HK-2 (cell line): ENCODE measurements around the gene SLC19A1.
"Not testable (repeated sequence)": the region's sequence is repeated elsewhere in the genome, so short reads cannot be mapped to it uniquely, and the experiment has no call there.

ENCODE experiments used
- DNase-seq: peaks from one replicate; pipeline ENCODE4 v3.0.0-alpha.2; 2018; ENCODE audit not compliant: unreplicated experiment

The SLC19A1 gene

GRCh38 chr21:45576838-45577737 is 34.8 kb upstream of the SLC19A1 start:
- DNase-seq, result no peak

GRCh38 chr21:45575993-45576837 is 34.0 kb upstream of the SLC19A1 start:
- no peak for DNase-seq

DNA sequence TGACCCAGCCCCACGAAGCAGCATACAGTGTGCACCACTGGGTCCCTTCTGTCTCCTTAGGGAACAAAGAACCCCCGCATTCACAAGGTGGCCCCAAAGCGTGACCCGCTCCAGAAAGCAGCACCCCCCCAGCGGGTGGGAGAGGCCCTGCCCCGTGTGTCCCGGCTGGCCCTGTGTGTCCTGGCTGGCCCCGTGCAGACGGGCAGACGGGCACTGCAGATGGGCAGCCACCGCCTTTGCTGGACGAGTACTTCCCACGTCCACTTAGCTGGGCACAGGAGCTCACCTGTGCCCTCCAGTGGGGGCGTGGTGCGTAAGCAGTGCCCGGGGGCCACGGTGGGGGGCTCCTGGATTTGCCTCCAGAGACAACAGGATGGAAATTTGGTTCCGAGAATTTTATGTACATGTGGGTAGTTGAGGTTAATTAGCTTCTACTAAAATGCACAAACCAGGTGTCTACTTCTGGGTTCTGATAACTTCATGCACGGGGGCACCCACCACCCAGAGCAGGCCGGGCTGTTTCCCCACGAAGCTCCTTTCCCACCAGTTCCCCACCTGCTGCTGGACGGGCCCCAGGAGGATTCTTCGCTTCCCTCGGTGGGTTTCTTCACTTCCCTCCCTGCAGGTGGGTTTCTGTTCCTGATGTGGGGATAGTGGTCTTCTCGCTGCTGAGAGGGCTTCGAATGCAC is 33.2 kb upstream of the SLC19A1 start:
- no peak for DNase-seq

DNA sequence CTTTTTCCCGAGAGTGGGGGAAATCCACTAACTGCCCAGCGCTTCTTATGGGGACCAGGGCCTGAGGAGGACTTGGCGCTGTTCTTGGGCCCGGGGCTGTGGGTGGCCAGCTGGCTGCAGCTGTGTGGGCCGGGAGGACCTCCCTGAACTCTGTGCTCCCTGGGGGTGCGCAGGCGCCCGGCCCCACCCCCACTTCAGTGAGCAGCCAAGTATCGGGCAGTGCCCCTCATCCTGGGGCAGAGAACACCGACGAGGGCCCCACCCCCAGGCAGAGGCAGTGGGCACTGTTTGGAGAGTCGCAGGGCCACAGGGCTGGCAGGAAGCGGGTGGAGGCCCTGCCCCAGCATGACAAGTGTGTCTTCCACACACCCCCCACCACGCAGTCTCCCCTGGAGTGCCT is 32.5 kb upstream of the SLC19A1 start:
- no peak for DNase-seq

DNA sequence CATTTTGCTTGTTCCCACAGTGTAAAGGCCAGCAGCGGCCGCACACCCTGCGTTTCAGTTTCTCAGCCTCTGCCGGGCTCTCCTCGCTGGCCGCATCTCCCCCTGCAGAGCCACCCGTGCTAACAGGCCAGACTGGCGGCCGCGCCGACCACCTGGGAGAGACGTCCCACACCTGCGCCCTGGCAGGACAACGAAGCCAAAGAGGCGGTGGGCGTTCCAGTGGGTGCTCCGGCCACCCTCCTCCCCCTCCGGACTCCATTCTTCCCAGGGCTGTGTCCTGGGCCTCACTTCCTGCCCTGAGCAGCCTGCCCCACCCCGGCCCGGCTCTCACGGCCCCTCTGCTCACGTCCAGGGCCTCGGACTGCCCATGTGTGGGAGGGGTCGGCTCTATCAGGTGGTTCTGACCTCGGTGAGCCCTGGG is 31.9 kb upstream of the SLC19A1 start:
- DNase-seq, result no peak

DNA sequence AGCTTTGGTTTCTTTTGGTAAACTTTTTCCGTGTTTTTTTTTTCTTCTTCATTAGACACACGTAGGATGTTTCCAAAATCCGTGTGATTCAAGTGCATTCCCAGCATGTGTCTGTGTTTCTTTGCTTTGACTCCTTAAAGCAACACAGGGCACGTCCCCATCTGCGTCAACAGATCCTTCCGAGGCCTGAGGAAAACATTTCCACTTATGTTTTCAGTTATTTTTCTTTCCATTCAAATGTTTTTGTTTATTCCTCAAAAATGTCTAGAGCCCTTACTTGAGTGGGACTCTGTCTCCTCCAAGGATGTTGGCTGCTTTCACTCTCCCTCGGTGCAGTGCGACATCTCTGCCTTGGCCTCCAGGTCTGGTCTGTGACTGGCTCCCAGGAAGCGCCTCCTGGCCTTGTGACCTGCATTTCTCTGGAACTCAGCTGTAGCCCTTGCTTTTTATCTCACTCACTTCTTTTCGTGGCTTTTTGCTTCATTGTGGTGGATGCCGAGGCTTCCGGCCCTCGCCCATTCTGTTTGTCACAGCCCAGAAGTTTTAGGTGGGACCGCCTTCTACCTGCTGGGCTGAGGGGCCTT is 31.3 kb upstream of the SLC19A1 start:
- DNase-seq, result no peak

GRCh38 chr21:45572783-45573451 is 30.7 kb upstream of the SLC19A1 start:
- no peak for DNase-seq

DNA sequence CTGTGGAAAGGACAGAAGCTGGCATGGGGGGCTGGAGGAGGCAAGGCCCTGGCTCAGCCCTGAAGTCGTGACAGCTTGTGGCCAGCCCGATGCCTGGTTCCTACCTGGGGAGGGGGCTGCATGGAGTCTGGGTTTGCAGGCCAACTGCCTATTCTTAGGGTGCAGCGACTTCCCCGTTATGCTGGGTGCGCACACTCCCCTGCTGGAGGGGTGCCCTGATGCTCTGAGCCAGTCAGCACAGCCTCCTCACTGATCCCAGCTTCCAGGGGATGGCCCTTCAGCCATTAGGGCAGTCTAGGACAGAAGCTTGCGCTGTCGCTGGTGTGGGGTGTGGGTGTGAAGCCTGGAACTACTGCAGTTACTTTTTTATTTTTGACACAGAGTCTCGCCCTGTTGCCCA is 30.0 kb upstream of the SLC19A1 start:
- no peak for DNase-seq

GRCh38 chr21:45571641-45572040 is 29.4 kb upstream of the SLC19A1 start:
- DNase-seq, result no peak

GRCh38 chr21:45570826-45571601 is 28.8 kb upstream of the SLC19A1 start:
- DNase-seq, result no peak

GRCh38 chr21:45570071-45570470 is 27.8 kb upstream of the SLC19A1 start:
- DNase-seq, result no peak

GRCh38 chr21:45568383-45568782 is 26.1 kb upstream of the SLC19A1 start:
- no peak for DNase-seq

GRCh38 chr21:45564137-45564536 is 21.9 kb upstream of the SLC19A1 start:
- DNase-seq, result not testable (repeated sequence)

GRCh38 chr21:45562965-45563364 is 20.7 kb upstream of the SLC19A1 start:
- no peak for DNase-seq

GRCh38 chr21:45562402-45562801 is 20.2 kb upstream of the SLC19A1 start:
- DNase-seq, result no peak

DNA sequence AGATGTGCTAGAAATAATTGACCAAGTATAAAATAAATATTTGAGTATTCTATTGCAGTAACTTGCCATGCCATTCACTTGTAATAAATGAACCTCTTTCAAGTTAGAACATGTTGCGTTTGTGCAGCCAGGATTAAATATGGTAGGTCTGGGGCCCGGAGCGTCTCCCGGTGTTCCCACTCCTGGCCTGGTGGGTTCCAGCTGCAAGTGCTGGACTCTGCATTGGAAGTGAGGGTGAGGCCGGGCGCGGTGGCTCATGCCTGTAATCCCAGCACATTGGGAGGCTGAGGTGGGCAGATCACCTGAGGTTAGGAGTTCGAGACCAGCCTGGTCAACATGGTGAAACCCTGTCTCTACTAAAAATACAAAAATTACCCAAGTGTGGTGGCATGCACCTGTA is 19.0 kb upstream of the SLC19A1 start:
- not testable (repeated sequence) for DNase-seq

DNA sequence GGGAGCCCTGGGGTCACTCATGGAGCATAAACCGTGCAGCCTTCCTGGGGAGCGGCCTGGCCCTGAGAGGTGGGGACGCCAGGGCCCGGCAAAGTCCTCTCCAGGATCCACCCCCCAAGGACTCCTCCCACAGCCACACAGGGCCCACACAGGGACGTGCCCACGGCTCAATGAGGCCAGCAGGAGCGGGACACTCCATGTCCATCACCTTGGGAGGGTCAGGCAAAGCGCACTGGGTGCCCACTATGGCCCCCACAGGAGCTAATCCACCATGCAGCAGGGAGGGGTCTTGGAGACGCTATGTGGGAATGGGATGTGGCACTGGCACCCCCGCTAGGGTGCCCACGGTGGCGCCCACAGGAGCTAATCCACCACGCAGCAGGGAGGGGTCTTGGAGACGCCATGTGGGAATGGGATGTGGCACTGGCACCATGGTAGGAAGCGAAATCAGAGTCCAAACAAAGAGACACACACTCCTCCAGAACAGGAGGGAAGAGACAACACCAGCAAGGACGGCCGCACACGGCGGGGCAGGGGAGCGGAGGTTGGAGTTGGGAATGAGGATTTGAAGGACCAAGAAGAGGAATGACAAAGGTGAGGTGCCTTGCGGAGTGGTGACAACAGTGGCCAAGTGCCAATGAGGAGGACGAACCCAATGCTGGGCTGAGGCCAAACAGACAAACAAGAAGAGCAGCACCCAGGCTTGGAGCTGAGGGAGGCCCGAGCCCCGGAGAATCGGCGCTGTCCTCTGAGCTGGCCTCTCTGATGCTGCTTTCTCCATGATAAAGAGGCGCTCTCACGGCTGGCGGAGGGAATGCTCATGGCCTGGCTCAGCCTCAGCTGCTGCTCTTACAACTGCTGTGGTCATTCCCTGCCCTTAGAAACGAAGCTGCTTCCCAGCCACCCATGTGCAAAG is 18.1 kb upstream of the SLC19A1 start:
- no peak for DNase-seq

- no peak for DNase-seq
Observed at GRCh38 chr21:45559216-45560105, 17.2 kb upstream of the SLC19A1 start.
